Ishikawa (cell line): ENCODE results near the gene LRBA.

Experiments used
- EGR1 ChIP-seq: IDR thresholded peaks from 2 replicates; pipeline ENCODE4 v1.6.1; 2012
- EP300 ChIP-seq: IDR thresholded peaks from 2 replicates; pipeline ENCODE4 v1.6.1; 2012; ENCODE audit warnings: borderline replicate concordance
- NFIC ChIP-seq: IDR thresholded peaks from 2 replicates; pipeline ENCODE4 v1.6.1; 2012
- TAF1 ChIP-seq: IDR thresholded peaks from 2 replicates; pipeline ENCODE4 v1.6.1; 2012; ENCODE audit warnings: low read depth, mild to moderate bottlenecking

GRCh38 chr4:150999086-150999485 lies 16.0 kb downstream of the LRBA start:
- TF ChIP-seq TAF1 = no peak
- no peak for TF ChIP-seq EP300
- no peak for TF ChIP-seq NFIC
- no peak for TF ChIP-seq EGR1
